Dermis blood vessel endothelial cell (primary cell): ENCODE data around the gene CAPZA1. TPM values are rescaled to one million over a fixed set of nuclear protein-coding genes. Genes with fewer than 3 reads are reported as not detected.
"Not testable (repeated sequence)": the region's sequence is repeated elsewhere in the genome, so short reads cannot be mapped to it uniquely, and the experiment has no call there.

ENCODE experiments used
- DNase-seq: peaks from one replicate; pipeline ENCODE4 v3.0.0; 2010
- total RNA-seq: library from RNA; depleted of rRNA; stranded (reverse); fragments of >200 nt; gene quantifications from 2 replicates; pipeline ENCODE4 v1.2.3, GENCODE V29; 2014

The CAPZA1 gene
- total RNA-seq, 1 donor from 2014 or later, result 219 TPM

DNA sequence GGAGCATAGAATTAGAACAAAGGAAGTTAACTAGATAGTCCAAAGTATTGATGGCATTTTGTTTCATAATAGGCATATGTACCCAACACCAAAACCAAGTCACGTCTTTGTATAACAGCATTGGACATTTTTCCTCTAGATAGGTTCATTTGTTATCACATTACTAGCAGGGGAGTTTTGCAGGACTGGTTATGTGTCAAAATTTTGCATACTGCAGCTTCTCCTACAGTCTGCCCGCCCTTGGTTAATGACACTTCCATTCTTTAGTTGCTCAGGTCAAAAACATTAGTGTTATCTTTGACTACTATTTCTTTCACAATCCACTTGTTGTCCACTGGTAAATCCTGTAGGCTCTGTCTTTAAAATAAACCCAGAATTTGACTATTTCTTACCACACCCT is 8.9 kb downstream of the CAPZA1 start:
- no peak for DNase-seq

- no peak for DNase-seq
Measured at GRCh38 chr1:112629256-112629655, 9.6 kb downstream of the CAPZA1 start.

GRCh38 chr1:112633628-112634027 is 14.0 kb downstream of the CAPZA1 start:
- no peak for DNase-seq

DNA sequence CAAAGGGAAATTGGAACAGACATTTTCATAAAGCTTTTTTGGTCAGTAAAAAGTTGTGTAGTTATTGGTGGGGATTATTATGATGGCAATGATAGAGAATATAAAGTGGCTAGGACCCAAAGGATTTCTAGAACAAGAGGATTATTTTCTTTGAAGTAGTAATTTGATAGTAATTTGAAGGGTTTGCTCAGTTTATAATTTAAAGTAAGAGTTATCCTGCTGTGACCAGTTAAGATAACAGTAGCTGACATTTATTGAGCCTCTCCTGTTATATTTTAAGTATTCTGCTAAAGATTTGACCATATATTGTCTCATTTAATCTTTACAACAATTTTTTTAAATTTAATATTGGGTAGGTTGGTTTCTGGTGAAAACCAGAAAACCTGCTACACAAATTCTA is 14.7 kb downstream of the CAPZA1 start:
- no peak for DNase-seq

GRCh38 chr1:112636056-112636455 is 16.4 kb downstream of the CAPZA1 start:
- DNase-seq, result no peak

DNA sequence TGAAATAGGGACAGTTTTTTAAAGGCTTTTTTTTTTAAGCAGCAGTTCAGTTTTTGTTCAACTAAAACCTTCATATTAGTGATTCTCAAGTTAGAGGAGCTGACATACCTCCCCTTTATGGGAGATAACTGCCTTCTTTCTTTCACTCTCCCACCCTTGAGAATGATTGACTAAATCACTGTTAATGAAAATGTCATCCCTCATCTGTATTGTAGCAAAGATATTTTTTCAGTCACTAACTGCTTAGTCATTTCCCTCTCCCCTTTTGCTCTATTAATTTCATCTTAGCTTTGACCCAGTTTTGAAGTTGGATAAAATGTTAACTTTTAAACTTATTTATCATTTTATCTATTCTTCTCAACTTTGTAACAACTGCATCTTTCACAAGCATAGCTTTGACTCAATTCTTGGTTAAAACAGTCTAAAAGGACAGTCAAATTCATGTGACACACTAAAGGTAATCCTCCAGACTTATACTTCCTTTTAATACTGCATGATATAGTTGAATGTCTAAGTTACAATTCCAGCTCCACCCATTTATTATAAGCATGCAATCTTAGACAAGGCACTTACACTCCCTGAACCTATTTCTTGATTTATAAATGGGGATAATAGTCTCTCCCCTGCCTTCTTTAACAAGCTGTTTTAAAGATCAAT is 17.1 kb downstream of the CAPZA1 start:
- peak; percentile 35 for DNase-seq

GRCh38 chr1:112637254-112638109 is 17.9 kb downstream of the CAPZA1 start:
- DNase-seq, result peak; percentile 22

DNA sequence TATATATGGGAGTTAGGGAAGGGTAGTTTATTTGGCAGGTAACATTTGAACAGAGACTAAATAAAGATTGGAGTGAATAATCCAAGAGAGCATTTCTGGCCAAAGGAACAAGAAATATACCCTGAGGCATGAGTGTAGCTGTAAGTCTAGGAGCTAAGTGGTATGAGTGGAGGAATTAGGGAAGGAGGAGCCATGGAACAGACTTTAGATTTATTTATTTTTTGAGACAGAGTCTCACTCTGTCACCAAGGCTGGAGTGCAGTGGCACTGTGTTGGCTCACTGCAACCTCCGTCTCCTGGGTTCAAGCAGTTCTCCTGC is 18.4 kb downstream of the CAPZA1 start:
- DNase-seq, result no peak

DNA sequence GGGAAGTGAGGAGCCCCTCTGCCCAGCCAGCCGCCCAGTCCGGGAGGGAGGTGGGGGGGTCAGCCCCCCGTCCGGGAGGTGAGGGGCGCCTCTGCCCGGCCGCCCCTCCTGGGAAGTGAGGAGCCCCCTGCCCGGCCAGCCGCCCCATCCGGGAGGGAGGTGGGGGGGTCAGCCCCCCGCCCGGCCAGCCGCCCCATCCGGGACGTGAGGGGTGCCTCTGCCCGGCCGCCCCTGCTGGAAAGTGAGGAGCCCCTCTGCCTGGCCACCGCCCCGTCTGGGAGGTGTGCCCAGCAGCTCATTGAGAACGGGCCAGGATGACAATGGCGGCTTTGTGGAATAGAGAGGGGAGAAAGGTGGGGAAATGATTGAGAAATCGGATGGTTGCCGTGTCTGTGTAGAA is 20.8 kb downstream of the CAPZA1 start:
- not testable (repeated sequence) for DNase-seq

DNA sequence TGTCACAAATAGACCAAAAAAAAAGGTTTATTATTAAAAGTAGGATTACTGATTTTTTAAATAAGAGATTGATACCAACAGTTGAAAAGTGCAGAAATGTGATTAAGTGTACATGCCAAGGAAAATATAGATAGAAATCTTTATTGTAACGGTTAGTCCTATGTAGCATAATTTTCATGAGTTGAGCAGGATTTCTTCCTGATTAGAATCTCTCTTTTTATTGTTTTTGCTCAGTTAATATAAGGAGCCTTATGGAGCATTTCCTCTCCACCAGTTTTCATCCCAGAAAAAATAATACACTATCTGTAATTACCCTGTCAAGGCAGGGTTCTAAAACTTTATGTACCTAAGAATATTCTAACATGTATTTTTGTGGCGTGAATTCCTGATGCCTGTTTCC is 23.4 kb downstream of the CAPZA1 start:
- DNase-seq, result no peak

- no peak for DNase-seq
Measured at GRCh38 chr1:112646225-112646624, 26.6 kb downstream of the CAPZA1 start.

GRCh38 chr1:112651205-112651604 is 31.6 kb downstream of the CAPZA1 start:
- no peak for DNase-seq

DNA sequence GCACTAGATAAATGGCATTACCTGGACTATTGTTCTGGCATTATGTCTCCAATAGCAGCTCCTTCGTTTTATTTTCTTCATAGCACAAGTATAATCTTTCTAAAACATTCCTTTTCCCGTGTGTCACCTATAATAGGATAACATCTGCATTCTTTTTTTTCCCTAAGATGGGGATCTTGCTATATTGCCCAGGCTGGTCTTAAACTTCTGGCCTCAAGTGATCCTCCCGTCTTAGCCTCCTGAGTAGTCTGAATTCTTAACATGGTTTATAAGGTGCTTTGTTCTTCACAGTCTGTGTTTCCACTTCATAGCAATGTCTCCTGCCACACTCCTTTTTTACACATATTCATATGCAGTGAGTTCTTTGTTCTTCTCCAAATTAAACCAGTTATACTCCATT is 46.2 kb downstream of the CAPZA1 start:
- no peak for DNase-seq

DNA sequence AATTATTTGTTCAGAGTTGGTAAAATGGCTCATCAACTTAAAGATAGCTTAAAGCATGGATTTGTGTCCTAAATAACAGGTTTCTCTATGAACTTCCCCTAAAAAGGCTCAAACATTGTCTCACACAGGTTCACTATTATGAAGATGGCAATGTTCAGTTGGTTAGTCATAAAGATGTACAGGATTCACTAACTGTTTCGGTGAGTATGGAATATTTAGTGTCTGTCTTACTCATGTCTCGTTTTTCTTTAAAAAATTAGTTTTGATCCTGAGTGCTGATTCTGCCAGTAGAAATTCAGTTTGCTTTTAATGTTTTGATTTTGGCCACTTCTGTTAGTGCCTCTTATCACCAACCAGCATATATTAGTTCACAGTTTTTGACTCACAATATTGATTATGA is 47.3 kb downstream of the CAPZA1 start:
- no peak for DNase-seq

DNA sequence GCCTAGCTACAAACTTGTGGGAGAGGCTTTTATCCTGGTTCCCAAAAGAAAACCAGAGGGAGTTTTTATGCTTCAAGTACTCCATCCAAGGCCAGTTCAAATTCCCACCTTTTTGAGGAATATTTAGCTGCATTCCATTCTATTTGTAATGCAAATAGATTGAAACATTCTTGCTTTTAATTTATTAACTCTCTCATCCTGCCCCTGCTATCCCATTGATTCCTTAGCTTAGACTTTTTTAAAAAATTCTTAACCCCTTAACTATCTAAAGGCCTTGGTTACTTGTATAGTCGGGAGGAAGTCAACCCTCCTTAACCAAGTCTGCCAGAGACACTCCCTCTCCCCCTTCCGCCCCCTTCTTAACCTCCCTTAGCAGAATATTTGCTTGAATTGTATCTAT is 52.4 kb downstream of the CAPZA1 start:
- DNase-seq, result no peak

DNA sequence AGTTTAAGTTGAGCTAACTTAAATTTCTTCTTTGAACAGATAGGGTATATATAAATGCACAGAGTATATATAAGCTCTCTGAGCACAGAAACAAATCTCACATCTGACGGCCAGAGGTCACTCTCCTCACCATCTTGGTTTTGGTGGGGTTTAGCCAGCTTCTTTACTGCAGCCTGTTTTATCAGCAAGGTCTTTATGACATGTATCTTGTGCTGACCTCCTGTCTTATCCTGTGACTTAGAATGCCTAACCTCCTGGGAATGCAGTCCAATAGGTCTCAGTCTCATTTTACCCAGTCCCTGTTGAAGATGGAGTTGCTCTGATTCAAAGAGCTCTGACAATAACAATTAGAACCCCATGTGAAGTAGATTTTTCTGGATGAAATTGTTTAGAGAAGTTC is 53.2 kb downstream of the CAPZA1 start:
- DNase-seq, result no peak

- DNase-seq, result peak; percentile 77
Measured at GRCh38 chr1:112673592-112674439, 54.2 kb downstream of the CAPZA1 start.

GRCh38 chr1:112674440-112674985 is 54.9 kb downstream of the CAPZA1 start, which contains the start of gene MOV10:
Gene MOV10, plus strand, starts transcription at chr1:112674659. Its CDS starts 254 bp downstream, at chr1:112674913.
- DNase-seq, result peak; percentile 81

- DNase-seq, result peak; percentile 57
Measured at GRCh38 chr1:112674986-112675727, 55.5 kb downstream of the CAPZA1 start.

- DNase-seq, result no peak
Measured at GRCh38 chr1:112675728-112676381, 56.2 kb downstream of the CAPZA1 start.

DNA sequence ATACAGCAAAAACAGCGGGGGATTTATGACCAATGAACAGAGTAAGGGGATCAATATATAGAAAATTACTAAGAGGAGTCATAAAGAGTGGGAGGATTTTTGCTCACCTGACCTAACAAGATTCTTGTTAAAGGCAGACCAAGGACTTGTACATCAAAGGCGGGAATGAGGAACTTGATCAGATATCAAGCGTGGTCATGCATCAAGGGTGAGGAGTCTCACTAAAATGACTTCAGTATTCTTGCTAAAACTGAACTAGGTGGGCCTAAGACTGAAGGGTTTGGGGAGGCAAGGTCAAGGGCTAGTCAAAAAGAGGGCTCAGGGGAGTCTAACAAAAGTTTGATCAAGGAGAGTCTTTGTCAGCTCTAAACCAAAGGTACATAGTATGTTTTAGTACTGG is 56.9 kb downstream of the CAPZA1 start:
- DNase-seq, result no peak

DNA sequence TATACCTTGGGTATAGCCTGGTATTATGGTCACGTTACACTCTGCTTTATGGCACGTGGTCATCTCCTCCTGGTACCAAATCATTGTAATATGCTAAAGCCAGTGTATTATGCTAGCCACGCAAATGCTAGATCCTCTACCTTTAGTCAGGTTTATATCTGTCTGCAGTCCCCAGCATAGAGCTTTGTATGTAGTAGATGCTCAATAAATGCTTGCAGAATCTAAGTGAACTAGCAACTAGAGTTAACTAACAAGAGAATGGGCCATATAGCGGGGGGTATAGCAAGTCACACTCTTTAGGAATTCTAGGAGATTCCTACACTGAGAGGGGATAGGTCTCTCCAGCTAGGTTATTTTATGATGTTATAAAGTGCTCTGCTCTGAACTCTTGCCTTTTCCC is 57.9 kb downstream of the CAPZA1 start:
- no peak for DNase-seq
